Tibial nerve (tissue), 4 donors: ENCODE data around the gene TPT1. TPM values are rescaled to one million over a fixed set of nuclear protein-coding genes. Genes with fewer than 3 reads are reported as not detected.
A peak's percentile ranks its signal among the peaks of the same experiment; 100 is the strongest.

Experiments
- DNase-seq, 2 donors: peaks; one replicate each; pipeline ENCODE4 v3.0.0-alpha.2; 2019; ENCODE audit warnings: low spot score in 2 of 2
- H3K27ac ChIP-seq, 4 donors: fragments of 200-600 bp; sonication (generic) in 3 of 4; one replicate each; pipeline ENCODE4 v1.5.1; 2017 to 2019; ENCODE audit warnings: mild to moderate bottlenecking in 1 of 4
- H3K27me3 ChIP-seq, 2 donors: fragments of 200-600 bp; sonication (generic) in 1 of 2; one replicate each; pipeline versions ENCODE4 v1.5.1 to v1.6.0; 2017 to 2019
- H3K36me3 ChIP-seq, 3 donors: fragments of 200-600 bp; sonication (generic); one replicate each; pipeline ENCODE4 v1.5.1; 2018 to 2019
- H3K4me1 ChIP-seq, 4 donors: fragments of 200-600 bp; sonication (generic) in 3 of 4; one replicate each; pipeline ENCODE4 v1.5.1; 2017 to 2019
- H3K4me3 ChIP-seq, 4 donors: fragments of 200-600 bp; sonication (generic) in 3 of 4; one replicate each; pipeline ENCODE4 v1.5.1; 2017 to 2019; ENCODE audit warnings: mild to moderate bottlenecking in 1 of 4, moderate library complexity in 1 of 4
- H3K9me3 ChIP-seq, 4 donors: fragments of 200-600 bp; sonication (generic) in 3 of 4; one replicate each; pipeline ENCODE4 v1.5.1; 2017 to 2019
- CTCF ChIP-seq, 5 experiments: fragments of 200-600 bp in 3 of 5; fragments of 450-650 bp in 2 of 5; sonication (generic) in 3 of 5; IDR thresholded peaks; one replicate each; pipeline ENCODE4 v1.5.1; 2016 to 2019; ENCODE audit warnings: antibody characterized with exemption in 5 of 5, mild to moderate bottlenecking in 3 of 5, moderate library complexity in 2 of 5
- EP300 ChIP-seq, 2 donors: sonication (generic); formaldehyde crosslinking; IDR thresholded peaks; one replicate each; pipeline ENCODE4 v1.6.1; 2017; ENCODE audit warnings: antibody characterized with exemption in 2 of 2, mild to moderate bottlenecking in 1 of 2
- POLR2A ChIP-seq, 2 donors: fragments of 450-650 bp; IDR thresholded peaks; one replicate each; pipeline ENCODE4 v1.6.1; 2017; ENCODE audit warnings: antibody characterized with exemption in 2 of 2, mild to moderate bottlenecking in 2 of 2, moderate library complexity in 2 of 2
- WGBS, 2 donors: methylation state at CpG; one replicate each; pipeline ENCODE4 v1.1.5; 2018; 5-methylcytosine and 5-hydroxymethylcytosine counted together
- total RNA-seq, 4 donors: library from RNA; depleted of rRNA; stranded (reverse); fragments of >200 nt; gene quantifications; one replicate each; pipeline ENCODE4 v1.1.0, GENCODE V29; 2016

Gene TPT1
- total RNA-seq, 4 donors from 2014 or later, result 1,952 to 3,130 (median 2,235) TPM

- no peaks in the 10 kb centered on the region for H3K9me3 ChIP-seq
- H3K4me3 ChIP-seq, result no peak overlapping the region
- H3K36me3 ChIP-seq, result peaks cover 0 to 65% (median 19%) of the 10 kb centered on the region in 3 donors
- H3K27me3 ChIP-seq, result no peaks in the 10 kb centered on the region
- DNase-seq, result no peak
- H3K4me1 ChIP-seq, result peaks cover 5 to 86% (median 55%) of the 10 kb centered on the region in 4 donors
- 82 to 84% methylated on average over 9 of the region's 9 CpGs for WGBS, 2 donors
- TF ChIP-seq CTCF (IDR thresholded peaks at IDR 0.05) (no peak), EP300 (IDR thresholded peaks at IDR 0.05) (peak in 1 of 2 donors; percentile 39), POLR2A (IDR thresholded peaks at IDR 0.05) (no peak)
- H3K27ac ChIP-seq, result no peak overlapping the region
These were observed 4.8 kb downstream of the TPT1 start for GRCh38 chr13:45336025-45336800.

GRCh38 chr13:45335397-45336024, 5.5 kb downstream of the TPT1 start:
- 64 to 78% methylated on average over 3 of the region's 3 CpGs for WGBS, 2 donors
- TF ChIP-seq CTCF (IDR thresholded peaks at IDR 0.05) (no peak), EP300 (IDR thresholded peaks at IDR 0.05) (no peak), POLR2A (IDR thresholded peaks at IDR 0.05) (no peak)
- Histone ChIP-seq H3K9me3 (no peaks in the 10 kb centered on the region), H3K4me3 (no peak overlapping the region), H3K27me3 (no peaks in the 10 kb centered on the region), H3K27ac (peak overlapping the region in 1 of 4 donors; percentile 14), H3K36me3 (peaks cover 0 to 65% (median 19%) of the 10 kb centered on the region in 3 donors), H3K4me1 (peaks cover 5 to 87% (median 58%) of the 10 kb centered on the region in 4 donors)
- DNase-seq, result no peak

- H3K27me3 ChIP-seq, result no peaks in the 10 kb centered on the region
- peak overlapping the region in 3 of 4 donors; percentile 14 to 49 (median 34) for H3K27ac ChIP-seq
- DNase-seq, result no peak
- H3K36me3 ChIP-seq, result peaks cover 0 to 56% (median 19%) of the 10 kb centered on the region in 3 donors
- 74 to 80% methylated on average over 7 of the region's 7 CpGs for WGBS, 2 donors
- TF ChIP-seq CTCF (IDR thresholded peaks at IDR 0.05) (no peak), EP300 (IDR thresholded peaks at IDR 0.05) (no peak), POLR2A (IDR thresholded peaks at IDR 0.05) (no peak)
- H3K4me3 ChIP-seq, result no peak overlapping the region
- H3K4me1 ChIP-seq, result peaks cover 5 to 90% (median 58%) of the 10 kb centered on the region in 4 donors
- H3K9me3 ChIP-seq, result no peaks in the 10 kb centered on the region
These were observed 6.7 kb downstream of the TPT1 start for GRCh38 chr13:45333977-45334922.

GRCh38 chr13:45333251-45333976, 7.6 kb downstream of the TPT1 start:
- 67 to 81% methylated on average over 3 of the region's 3 CpGs for WGBS, 2 donors
- no peaks in the 10 kb centered on the region for H3K27me3 ChIP-seq
- TF ChIP-seq EP300 (IDR thresholded peaks at IDR 0.05), result no peak
- no peak for TF ChIP-seq POLR2A (IDR thresholded peaks at IDR 0.05)
- TF ChIP-seq CTCF (IDR thresholded peaks at IDR 0.05), result no peak
- H3K36me3 ChIP-seq, result peaks cover 0 to 48% (median 17%) of the 10 kb centered on the region in 3 donors
- DNase-seq, result no peak
- peak overlapping the region in 1 of 4 donors; percentile 75 for H3K27ac ChIP-seq
- no peak overlapping the region for H3K4me3 ChIP-seq
- peaks cover 1 to 90% (median 51%) of the 10 kb centered on the region in 4 donors for H3K4me1 ChIP-seq
- H3K9me3 ChIP-seq, result no peaks in the 10 kb centered on the region
